GM18526 (cell line): ENCODE results near the gene MET.

Experiments
- POLR2A ChIP-seq: IDR thresholded peaks from 3 replicates; pipeline ENCODE4 v1.6.1; 2011; ENCODE audit not compliant: insufficient read length; ENCODE audit errors: extremely low read depth

Gene MET

GRCh38 chr7:116742641-116743040, 70.6 kb downstream of the MET start:
- no peak for TF ChIP-seq POLR2A

GRCh38 chr7:116752305-116753074, 80.5 kb downstream of the MET start:
- no peak for TF ChIP-seq POLR2A

GRCh38 chr7:116753130-116753529, 81.1 kb downstream of the MET start:
- TF ChIP-seq POLR2A, result no peak

GRCh38 chr7:116754186-116754585, 82.2 kb downstream of the MET start:
- no peak for TF ChIP-seq POLR2A

GRCh38 chr7:116757283-116757682, 85.3 kb downstream of the MET start:
- no peak for TF ChIP-seq POLR2A

- no peak for TF ChIP-seq POLR2A
Observed at GRCh38 chr7:116762971-116763370, 91.0 kb downstream of the MET start.

- TF ChIP-seq POLR2A, result no peak
Observed at GRCh38 chr7:116763647-116764046, 91.7 kb downstream of the MET start.

- TF ChIP-seq POLR2A, result no peak
Observed at GRCh38 chr7:116766881-116767280, 94.9 kb downstream of the MET start.

GRCh38 chr7:116769546-116769945, 97.5 kb downstream of the MET start:
- no peak for TF ChIP-seq POLR2A

- no peak for TF ChIP-seq POLR2A
Observed at GRCh38 chr7:116770941-116771340, 98.9 kb downstream of the MET start.

- TF ChIP-seq POLR2A, result no peak
Observed at GRCh38 chr7:116771640-116772039, 99.6 kb downstream of the MET start.

GRCh38 chr7:116772423-116772863, 100.4 kb downstream of the MET start:
- no peak for TF ChIP-seq POLR2A

- no peak for TF ChIP-seq POLR2A
Observed at GRCh38 chr7:116772926-116773749, 101.1 kb downstream of the MET start.

GRCh38 chr7:116776046-116776445, 104.0 kb downstream of the MET start:
- no peak for TF ChIP-seq POLR2A

- no peak for TF ChIP-seq POLR2A
Observed at GRCh38 chr7:116776610-116777289, 104.8 kb downstream of the MET start.
